Measurements from ENCODE around the gene IKZF3. TPM values are rescaled to one million over a fixed set of nuclear protein-coding genes. Genes with fewer than 3 reads are reported as not detected.

The IKZF3 gene
- not detected in 2 replicates for total RNA-seq

GRCh38 chr17:39863918-39864746 is at the start of gene IKZF3:
IKZF3 (minus strand) TSS chr17:39864312; CDS start chr17:39864126, 186 bp downstream.

GRCh38 chr17:39867880-39868553 is 3.9 kb upstream of the IKZF3 start, which contains the start of gene ZPBP2:
ZPBP2 (plus strand) TSS chr17:39868202; CDS start chr17:39868355, 153 bp downstream.

GRCh38 chr17:39737760-39738567 is 126.1 kb downstream of the IKZF3 start, which contains the start of gene GRB7:
GRB7 (plus strand) TSS chr17:39737938; CDS start chr17:39742302, 4,364 bp downstream.

GRCh38 chr17:39730095-39730921 is 133.8 kb downstream of the IKZF3 start, which contains the start of gene MIEN1:
MIEN1 (minus strand) TSS chr17:39730532; CDS start chr17:39730495, 37 bp downstream.

Other genes with a start within 250 kb of the IKZF3 start
- not detected in 2 replicates for gene PPP1R1B, start 237.4 kb downstream of the IKZF3 start, total RNA-seq
- gene STARD3, start 227.2 kb downstream of the IKZF3 start, total RNA-seq = 20.1 and 26.4 TPM in 2 replicates
- 0.18 and 0.28 TPM in 2 replicates for gene TCAP, start 199.0 kb downstream of the IKZF3 start, total RNA-seq
- gene PNMT, start 195.9 kb downstream of the IKZF3 start, total RNA-seq = not detected in 2 replicates
- 3.0 and 3.8 TPM in 2 replicates for gene PGAP3, start 176.3 kb downstream of the IKZF3 start, total RNA-seq
- gene ERBB2, start 164.2 kb downstream of the IKZF3 start, total RNA-seq = 19.2 and 21.8 TPM in 2 replicates
- 11.3 and 12.6 TPM in 2 replicates for gene MIEN1, start 133.8 kb downstream of the IKZF3 start, total RNA-seq
- not detected in 2 replicates for gene GRB7, start 126.4 kb downstream of the IKZF3 start, total RNA-seq
- gene ZPBP2, start 3.9 kb upstream of the IKZF3 start, total RNA-seq = not detected in 2 replicates
- 1.4 and 7.1 TPM in 2 replicates for gene GSDMB, start 54.3 kb upstream of the IKZF3 start, total RNA-seq
- 22.4 and 35.8 TPM in 2 replicates for gene ORMDL3, start 63.3 kb upstream of the IKZF3 start, total RNA-seq
- not detected in 2 replicates for gene LRRC3C, start 63.4 kb upstream of the IKZF3 start, total RNA-seq
- not detected in 2 replicates for gene GSDMA, start 98.7 kb upstream of the IKZF3 start, total RNA-seq
- gene PSMD3, start 116.5 kb upstream of the IKZF3 start, total RNA-seq = 90.3 and 118 TPM in 2 replicates
- 0.47 and 1.5 TPM in 2 replicates for gene CSF3, start 151.1 kb upstream of the IKZF3 start, total RNA-seq
- gene MED24, start 190.1 kb upstream of the IKZF3 start, total RNA-seq = 37.1 and 41.1 TPM in 2 replicates
- 13.2 and 20.2 TPM in 2 replicates for gene THRA, start 198.7 kb upstream of the IKZF3 start, total RNA-seq
- 0.54 and 0.75 TPM in 2 replicates for gene NR1D1, start 236.3 kb upstream of the IKZF3 start, total RNA-seq